Activated CD8-positive, alpha-beta T cell treated with anti-CD3 and anti-CD28 coated beads, Interleukin-2, amount 10 ng/mL, durations not matched to agents 7 days and 5 days (primary cell): ENCODE measurements around the gene GRK5. TPM values are rescaled to one million over a fixed set of nuclear protein-coding genes. Genes with fewer than 3 reads are reported as not detected.
A peak's percentile ranks its signal among the peaks of the same experiment; 100 is the strongest.

Source experiments
- ATAC-seq: fragments of 150-1000 bp; cut with Tn5 transposase; one replicate; pipeline ENCODE4 v1.10.0; 2021; ENCODE audit warnings: moderate library complexity
- CTCF ChIA-PET: fragments of 350-600 bp; sonication (Branson Sonifier 250); formaldehyde crosslinking; loops from one replicate; lab custom pipeline; 2021; ENCODE audit warnings: antibody characterized with exemption; lab: Charles Lee
- POLR2A ChIA-PET: fragments of 350-600 bp; sonication (Branson Sonifier 250); formaldehyde crosslinking; loops from one replicate; lab custom pipeline; 2021; ENCODE audit warnings: antibody characterized with exemption; lab: Charles Lee
- DNase-seq: peaks from one replicate; pipeline ENCODE4 v3.0.0-alpha.2; 2020
- H3K27ac Mint-ChIP-seq: one replicate; pipeline ENCODE4 v1.8.0; 2021; ENCODE audit warnings: mild to moderate bottlenecking, mixed read lengths
- H3K27me3 Mint-ChIP-seq: one replicate; pipeline ENCODE4 v1.8.0; 2021; ENCODE audit warnings: low read depth, mixed read lengths
- H3K36me3 Mint-ChIP-seq: one replicate; pipeline ENCODE4 v1.8.0; 2021; ENCODE audit warnings: low read depth, mixed read lengths
- H3K4me1 Mint-ChIP-seq: one replicate; pipeline ENCODE4 v1.8.0; 2021; ENCODE audit warnings: low read depth, mixed read lengths
- H3K4me3 Mint-ChIP-seq: one replicate; pipeline ENCODE4 v1.8.0; 2021; ENCODE audit warnings: mild to moderate bottlenecking, mixed read lengths
- H3K9me3 Mint-ChIP-seq: one replicate; pipeline ENCODE4 v1.8.0; 2022; ENCODE audit warnings: mixed read lengths; ENCODE audit not compliant: insufficient read depth
- total RNA-seq, 2 experiments: library from RNA; stranded (reverse); gene quantifications; one replicate each; pipeline ENCODE4 v1.2.3, GENCODE V29; 2021

The GRK5 gene
- total RNA-seq, 2 experiments from 2014 or later, result 16.9 to 17.6 TPM

- H3K9me3 Mint-ChIP-seq, result no peaks in the 10 kb centered on the region
- peaks cover 12% of the 10 kb centered on the region for H3K36me3 Mint-ChIP-seq
- no peak overlapping the region for H3K4me3 Mint-ChIP-seq
- ATAC-seq, result no peak
- no peak for DNase-seq
- H3K27ac Mint-ChIP-seq, result no peak overlapping the region
- CTCF ChIA-PET, result interaction anchor here (1.0 to 6.8 kb wide), 12 partner anchors 9 to 207 kb away, joined by 3 to 74 read pairs (median 8); no protein-coding TSS in a partner anchor
- H3K27me3 Mint-ChIP-seq, result no peaks in the 10 kb centered on the region
- peaks cover 65% of the 10 kb centered on the region for H3K4me1 Mint-ChIP-seq
- POLR2A ChIA-PET, result interaction anchor here (1.2 to 1.8 kb wide), 3 partner anchors 43 to 91 kb away, joined by 3 to 4 read pairs (median 4); no protein-coding TSS in a partner anchor
These were observed 3.3 kb downstream of the GRK5 start for GRCh38 chr10:119210633-119211032.

DNA sequence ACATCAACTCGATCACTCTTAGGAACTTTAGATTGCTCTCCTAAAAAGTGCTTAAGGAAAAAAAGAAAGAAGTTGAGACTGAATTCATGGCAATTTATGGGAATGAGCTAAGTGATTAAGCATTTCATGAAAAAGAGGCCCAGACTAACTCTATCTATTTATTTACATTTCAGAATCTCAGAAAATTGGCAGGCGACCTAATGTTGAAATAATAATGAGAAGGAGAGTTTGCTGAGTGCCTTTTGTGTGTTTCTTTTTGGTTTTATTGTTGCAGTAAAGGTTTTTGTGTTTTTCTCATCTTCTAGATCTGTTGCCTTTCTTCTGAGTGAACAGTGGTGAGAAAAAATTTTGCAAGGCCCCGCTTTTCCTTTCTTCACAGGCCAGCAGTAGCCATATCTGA is 3.8 kb downstream of the GRK5 start:
- POLR2A ChIA-PET, result interaction anchor here (1.1 to 1.9 kb wide), 4 partner anchors 44 to 112 kb away, joined by 3 to 8 read pairs (median 4); no protein-coding TSS in a partner anchor
- Mint-ChIP-seq H3K4me3 (peak overlapping the region; percentile 72), H3K4me1 (peaks cover 61% of the 10 kb centered on the region), H3K9me3 (no peaks in the 10 kb centered on the region), H3K27ac (peak overlapping the region; percentile 86), H3K36me3 (peaks cover 12% of the 10 kb centered on the region), H3K27me3 (no peaks in the 10 kb centered on the region)
- no peak for ATAC-seq
- no peak for DNase-seq
- CTCF ChIA-PET, result interaction anchor here (1.0 to 6.8 kb wide), 9 partner anchors 11 to 234 kb away, joined by 3 to 74 read pairs (median 7); no protein-coding TSS in a partner anchor

DNA sequence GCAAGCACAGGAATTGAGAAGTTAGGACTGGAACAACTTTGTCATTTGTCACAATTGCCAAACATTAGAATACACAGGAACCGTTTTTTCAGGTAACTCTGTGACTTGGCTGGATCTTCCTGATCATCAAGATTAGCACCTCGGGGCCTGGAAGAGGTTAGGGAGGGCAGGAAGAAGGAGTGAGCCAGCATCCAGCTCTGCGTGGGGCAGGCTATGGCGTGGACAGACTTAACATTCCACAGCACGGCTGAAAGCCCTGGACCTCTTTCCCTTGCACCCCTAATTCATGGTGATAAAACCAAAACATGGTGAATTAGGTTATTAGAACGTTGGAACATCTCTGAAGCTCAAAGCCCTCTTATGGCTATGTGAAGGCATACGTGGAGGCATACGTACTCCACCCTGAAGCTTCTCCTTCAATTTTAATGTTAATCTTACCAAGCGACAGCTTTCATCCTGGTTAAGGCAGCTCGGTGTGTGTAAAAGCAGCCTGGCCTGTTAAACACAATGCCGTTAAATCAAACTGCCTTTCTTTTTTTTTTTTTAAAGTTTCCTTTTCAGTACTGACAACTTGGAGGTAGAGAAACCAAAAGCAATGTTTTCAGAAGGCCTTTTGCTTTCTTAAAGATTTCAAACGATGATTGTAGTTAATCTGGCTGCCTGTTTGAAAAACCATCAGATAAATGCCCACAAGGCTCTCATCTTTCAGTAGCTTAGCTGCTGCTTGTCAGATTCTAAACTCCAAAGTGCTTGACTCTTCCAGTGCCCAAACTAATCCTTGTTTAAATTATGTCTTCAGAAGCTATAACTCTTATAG is 4.5 kb downstream of the GRK5 start:
- no peak for ATAC-seq
- H3K27ac Mint-ChIP-seq, result peak overlapping the region; percentile 86

GRCh38 chr10:119215371-119215770 is 8.0 kb downstream of the GRK5 start:
- H3K4me3 Mint-ChIP-seq, result no peak overlapping the region
- H3K27ac Mint-ChIP-seq, result no peak overlapping the region
- no peak for DNase-seq
- H3K36me3 Mint-ChIP-seq, result peaks cover 12% of the 10 kb centered on the region
- ATAC-seq, result no peak
- no peaks in the 10 kb centered on the region for H3K27me3 Mint-ChIP-seq
- peaks cover 43% of the 10 kb centered on the region for H3K4me1 Mint-ChIP-seq
- no peaks in the 10 kb centered on the region for H3K9me3 Mint-ChIP-seq
- CTCF ChIA-PET, result interaction anchor here (1.0 to 2.1 kb wide), 3 partner anchors 9 to 86 kb away, joined by 3 to 5 read pairs (median 5); no protein-coding TSS in a partner anchor
- POLR2A ChIA-PET, result no interaction called here

More for the DNA sequence above, 4.5 kb downstream of the GRK5 start:
- Mint-ChIP-seq H3K9me3 (no peaks in the 10 kb centered on the region), H3K27me3 (no peaks in the 10 kb centered on the region), H3K4me3 (peak overlapping the region; percentile 72), H3K36me3 (peaks cover 12% of the 10 kb centered on the region), H3K4me1 (peaks cover 57% of the 10 kb centered on the region)
- ChIA-PET CTCF (interaction anchor here (1.0 to 6.8 kb wide), 9 partner anchors 10 to 234 kb away, joined by 3 to 74 read pairs (median 6); no protein-coding TSS in a partner anchor), POLR2A (interaction anchor here (0.7 to 1.9 kb wide), 4 partner anchors 57 to 112 kb away, joined by 3 to 8 read pairs (median 3); no protein-coding TSS in a partner anchor)
- DNase-seq, result peak; percentile 39

- no peaks in the 10 kb centered on the region for H3K27me3 Mint-ChIP-seq
- peaks cover 37% of the 10 kb centered on the region for H3K4me1 Mint-ChIP-seq
These were observed 8.8 kb downstream of the GRK5 start for GRCh38 chr10:119216127-119216526.

DNA sequence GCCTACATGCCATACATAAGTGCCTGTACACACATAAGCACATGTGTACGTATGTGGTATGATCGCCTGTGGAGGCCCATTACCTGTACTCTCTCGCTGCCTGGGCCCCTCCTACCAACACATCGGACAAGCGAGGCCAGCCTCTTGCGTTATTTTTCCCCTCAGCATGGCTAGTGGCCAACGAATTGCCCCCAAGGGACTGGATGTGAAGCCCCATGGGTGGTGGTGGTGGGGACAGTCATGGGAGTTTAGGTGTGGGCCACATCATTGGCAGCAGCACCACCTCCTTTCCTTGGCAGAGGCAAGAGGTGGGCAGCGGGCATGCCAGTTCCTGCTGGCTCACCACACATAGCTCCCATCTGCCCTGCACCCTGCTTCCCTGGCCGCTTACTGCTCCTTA is 10.0 kb downstream of the GRK5 start:
- Mint-ChIP-seq H3K9me3 (no peaks in the 10 kb centered on the region), H3K27ac (no peak overlapping the region), H3K4me1 (peaks cover 24% of the 10 kb centered on the region), H3K27me3 (no peaks in the 10 kb centered on the region), H3K4me3 (no peak overlapping the region), H3K36me3 (peaks cover 9% of the 10 kb centered on the region)
- ATAC-seq, result peak; percentile 12
- ChIA-PET CTCF (interaction anchor here (1.2 to 1.3 kb wide), 2 partner anchors 8 to 89 kb away, joined by 4 read pairs; no protein-coding TSS in a partner anchor), POLR2A (no interaction called here)
- no peak for DNase-seq

More at GRCh38 chr10:119216127-119216526, 8.8 kb downstream of the GRK5 start:
- no peak for DNase-seq
- POLR2A ChIA-PET, result interaction anchor here (1.0 kb wide), 1 partner anchor 90 kb away, joined by 4 read pairs; no protein-coding TSS in a partner anchor
- CTCF ChIA-PET, result interaction anchor here (1.3 kb wide), 1 partner anchor 86 kb away, joined by 3 read pairs; no protein-coding TSS in a partner anchor
- peaks cover 12% of the 10 kb centered on the region for H3K36me3 Mint-ChIP-seq
- H3K9me3 Mint-ChIP-seq, result no peaks in the 10 kb centered on the region
- H3K27ac Mint-ChIP-seq, result no peak overlapping the region
- ATAC-seq, result no peak
- no peak overlapping the region for H3K4me3 Mint-ChIP-seq

GRCh38 chr10:119217991-119218490 is 10.7 kb downstream of the GRK5 start:
- H3K27ac Mint-ChIP-seq, result no peak overlapping the region
- no peak overlapping the region for H3K4me3 Mint-ChIP-seq
- POLR2A ChIA-PET, result interaction anchor here (0.6 to 0.7 kb wide), 3 partner anchors 137 to 406 kb away, joined by 3 to 5 read pairs (median 4); no protein-coding TSS in a partner anchor
- no peak for DNase-seq
- no peaks in the 10 kb centered on the region for H3K27me3 Mint-ChIP-seq
- CTCF ChIA-PET, result interaction anchor here (1.0 to 1.3 kb wide), 4 partner anchors 9 to 88 kb away, joined by 3 to 6 read pairs (median 4); no protein-coding TSS in a partner anchor
- peaks cover 18% of the 10 kb centered on the region for H3K4me1 Mint-ChIP-seq
- peaks cover 3% of the 10 kb centered on the region for H3K36me3 Mint-ChIP-seq
- ATAC-seq, result no peak
- H3K9me3 Mint-ChIP-seq, result no peaks in the 10 kb centered on the region

GRCh38 chr10:119219871-119220270 is 12.5 kb downstream of the GRK5 start:
- no peaks in the 10 kb centered on the region for H3K9me3 Mint-ChIP-seq
- DNase-seq (no peak), ATAC-seq (no peak)
- no peak overlapping the region for H3K27ac Mint-ChIP-seq
- no peaks in the 10 kb centered on the region for H3K36me3 Mint-ChIP-seq
- POLR2A ChIA-PET, result no interaction called here
- H3K4me1 Mint-ChIP-seq, result peaks cover 6% of the 10 kb centered on the region
- no peaks in the 10 kb centered on the region for H3K27me3 Mint-ChIP-seq
- no peak overlapping the region for H3K4me3 Mint-ChIP-seq
- CTCF ChIA-PET, result interaction anchor here (1.1 to 1.7 kb wide), 4 partner anchors 10 to 323 kb away, joined by 3 to 6 read pairs (median 4); partner anchors contain the start of gene RGS10

GRCh38 chr10:119221201-119221600 is 13.8 kb downstream of the GRK5 start:
- Mint-ChIP-seq H3K4me1 (peaks cover 4% of the 10 kb centered on the region), H3K4me3 (no peak overlapping the region), H3K27me3 (no peaks in the 10 kb centered on the region), H3K9me3 (no peaks in the 10 kb centered on the region), H3K27ac (no peak overlapping the region), H3K36me3 (no peaks in the 10 kb centered on the region)
- no peak for DNase-seq
- ATAC-seq, result no peak
- ChIA-PET CTCF (no interaction called here), POLR2A (no interaction called here)

GRCh38 chr10:119221666-119222065 is 14.3 kb downstream of the GRK5 start:
- Mint-ChIP-seq H3K27me3 (no peaks in the 10 kb centered on the region), H3K27ac (no peak overlapping the region), H3K36me3 (no peaks in the 10 kb centered on the region), H3K4me3 (no peak overlapping the region), H3K4me1 (peaks cover 4% of the 10 kb centered on the region), H3K9me3 (no peaks in the 10 kb centered on the region)
- ChIA-PET POLR2A (no interaction called here), CTCF (interaction anchor here (1.1 to 1.2 kb wide), 2 partner anchors 11 to 12 kb away, joined by 3 to 7 read pairs; no protein-coding TSS in a partner anchor)
- DNase-seq (no peak), ATAC-seq (no peak)

GRCh38 chr10:119222537-119222936 is 15.2 kb downstream of the GRK5 start:
- Mint-ChIP-seq H3K4me1 (peaks cover 1% of the 10 kb centered on the region), H3K9me3 (no peaks in the 10 kb centered on the region), H3K27ac (no peak overlapping the region), H3K27me3 (no peaks in the 10 kb centered on the region), H3K36me3 (no peaks in the 10 kb centered on the region), H3K4me3 (no peak overlapping the region)
- ATAC-seq, result no peak
- ChIA-PET CTCF (interaction anchor here (1.1 to 1.2 kb wide), 2 partner anchors 11 to 13 kb away, joined by 3 to 7 read pairs; no protein-coding TSS in a partner anchor), POLR2A (no interaction called here)
- no peak for DNase-seq
